HuH-7.5 (cell line): ENCODE results near the gene EPN3.
A peak's percentile ranks its signal among the peaks of the same experiment; 100 is the strongest.

Experiments
- DNase-seq: peaks from one replicate; pipeline ENCODE4 v3.0.0; 2011; ENCODE audit warnings: low spot score

Gene EPN3

GRCh38 chr17:50532452-50533024 lies at the start of gene EPN3:
TSS of gene EPN3 (plus strand) at chr17:50532735. CDS start at chr17:50536557, 3,822 bp downstream.
- DNase-seq, result peak; percentile 76

GRCh38 chr17:50483266-50483665 lies 49.3 kb upstream of the EPN3 start:
- DNase-seq, result no peak

- no peak for DNase-seq
Observed at GRCh38 chr17:50484386-50485155, 48.0 kb upstream of the EPN3 start.

- DNase-seq, result no peak
Observed at GRCh38 chr17:50487213-50488096, 45.1 kb upstream of the EPN3 start.

- no peak for DNase-seq
Observed at GRCh38 chr17:50488880-50489279, 43.7 kb upstream of the EPN3 start.

GRCh38 chr17:50491505-50491904 lies 41.0 kb upstream of the EPN3 start:
- DNase-seq, result no peak

GRCh38 chr17:50492214-50492613 lies 40.3 kb upstream of the EPN3 start:
- no peak for DNase-seq

GRCh38 chr17:50493744-50494143 lies 38.8 kb upstream of the EPN3 start:
- DNase-seq, result no peak

GRCh38 chr17:50495217-50495823 lies 37.2 kb upstream of the EPN3 start:
- no peak for DNase-seq

GRCh38 chr17:50495918-50496317 lies 36.6 kb upstream of the EPN3 start:
- no peak for DNase-seq

GRCh38 chr17:50498021-50498874 lies 34.3 kb upstream of the EPN3 start:
- no peak for DNase-seq

GRCh38 chr17:50499270-50499669 lies 33.3 kb upstream of the EPN3 start:
- DNase-seq, result no peak

- no peak for DNase-seq
Observed at GRCh38 chr17:50499721-50500120, 32.8 kb upstream of the EPN3 start.

GRCh38 chr17:50501054-50501453 lies 31.5 kb upstream of the EPN3 start:
- no peak for DNase-seq

GRCh38 chr17:50502301-50502990 lies 30.1 kb upstream of the EPN3 start:
- no peak for DNase-seq

- DNase-seq, result no peak
Observed at GRCh38 chr17:50505591-50506130, 26.9 kb upstream of the EPN3 start.

GRCh38 chr17:50506298-50506697 lies 26.2 kb upstream of the EPN3 start:
- DNase-seq, result no peak

GRCh38 chr17:50507871-50508572 lies 24.5 kb upstream of the EPN3 start, which contains the start of gene MYCBPAP:
TSS of gene MYCBPAP (plus strand) at chr17:50508439. CDS start at chr17:50508675, 236 bp downstream.
- DNase-seq, result no peak

GRCh38 chr17:50508573-50509460 lies 23.7 kb upstream of the EPN3 start:
- DNase-seq, result no peak
